GM23248 (cell line): ENCODE results near the gene WDR4.

Source experiments
- EZH2 ChIP-seq: fragments of 200-600 bp; sonication (generic); IDR thresholded peaks from 2 replicates; pipeline ENCODE4 v1.6.1; 2018; ENCODE audit warnings: antibody characterized with exemption, mild to moderate bottlenecking; ENCODE audit not compliant: insufficient read depth, poor library complexity, severe bottlenecking
- EZH2phosphoT487 ChIP-seq: fragments of 200-600 bp; sonication (generic); IDR thresholded peaks from 2 replicates; pipeline ENCODE4 v1.6.1; 2018; ENCODE audit warnings: antibody characterized with exemption, moderate library complexity, mild to moderate bottlenecking, low read depth; ENCODE audit not compliant: insufficient read depth

DNA sequence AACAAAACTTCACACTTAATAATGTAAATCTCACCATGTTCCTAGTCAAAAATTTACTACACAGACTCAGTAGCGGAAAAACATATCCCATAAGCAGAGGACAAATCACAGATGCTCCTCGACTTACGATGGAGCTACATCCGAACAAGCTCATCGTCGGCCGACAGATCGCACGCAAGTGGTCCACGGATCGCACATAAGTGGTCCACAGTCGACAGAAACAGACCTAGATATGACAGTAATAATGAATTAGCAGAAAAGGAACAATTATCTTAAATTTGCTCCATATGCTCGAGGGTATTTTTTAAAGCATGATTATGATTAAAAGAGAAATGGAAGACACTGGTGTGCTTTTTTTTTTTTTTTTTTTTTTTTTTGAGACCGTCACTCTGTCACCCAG is 36.3 kb downstream of the WDR4 start:
- TF ChIP-seq EZH2phosphoT487 (no peak), EZH2 (no peak)
